K562 (cell line): ENCODE data around the gene TRIM14. TPM values are rescaled to one million over a fixed set of nuclear protein-coding genes. Genes with fewer than 3 reads are reported as not detected.

Experiments
- CXXC5 ChIP-seq: fragments of 250-450 bp; sonication (Bioruptor Pico); IDR thresholded peaks from 2 replicates; pipeline ENCODE4 v1.8.0; 2022; ENCODE audit warnings: inconsistent platforms, mild to moderate bottlenecking, moderate library complexity
- HIVEP1 ChIP-seq: fragments of 250-450 bp; sonication (Bioruptor Pico); IDR thresholded peaks from 2 replicates; pipeline ENCODE4 v1.4.0; 2020; ENCODE audit warnings: mild to moderate bottlenecking
- HNRNPH1 ChIP-seq: fragments of 200-400 bp; formaldehyde crosslinking; optimal IDR thresholded peaks from 2 replicates; pipeline ENCODE3; 2017; ENCODE audit warnings: low read depth, mild to moderate bottlenecking, low read length, moderate library complexity
- HSF4 ChIP-seq: fragments of 250-450 bp; sonication (Bioruptor Pico); IDR thresholded peaks from 2 replicates; pipeline ENCODE4 v2.1.2; 2022; ENCODE audit warnings: mild to moderate bottlenecking, moderate library complexity, borderline replicate concordance
- PPARD ChIP-seq: fragments of 250-450 bp; sonication (Bioruptor Pico); IDR thresholded peaks from 2 replicates; pipeline ENCODE4 v1.8.0; 2022; ENCODE audit warnings: inconsistent platforms, mild to moderate bottlenecking, moderate library complexity
- SMAD4 ChIP-seq: fragments of 250-450 bp; sonication (Bioruptor Pico); conservative IDR thresholded peaks from 2 replicates; pipeline ENCODE4 v1.8.0; 2021; ENCODE audit warnings: inconsistent platforms, mild to moderate bottlenecking, moderate library complexity
- ZNF311 ChIP-seq: fragments of 250-450 bp; sonication (Bioruptor Pico); IDR thresholded peaks from 2 replicates; pipeline ENCODE4 v1.4.0; 2020; ENCODE audit warnings: mild to moderate bottlenecking, moderate library complexity
- ZNF445 ChIP-seq: fragments of 250-450 bp; sonication (Bioruptor Pico); IDR thresholded peaks from 2 replicates; pipeline ENCODE4 v1.4.0; 2020; ENCODE audit warnings: low read depth, mild to moderate bottlenecking, moderate library complexity
- ZNF668 ChIP-seq: fragments of 250-450 bp; sonication (Bioruptor Pico); IDR thresholded peaks from 2 replicates; pipeline ENCODE4 v1.8.0; 2022; ENCODE audit warnings: mild to moderate bottlenecking, inconsistent platforms
- polyA plus RNA-seq, 8 experiments: library from polyadenylated mRNA; depleted of rRNA in 4 of 8; stranded (reverse) in 5 of 8; unstranded in 3 of 8; fragments of >200 nt; fragmentation: Nextera tagmentation in 2 of 8; fragmentation: Illumina TruSeq in 1 of 8; extraction: Ambion mirVana in 2 of 8; extraction: Trizol in 1 of 8; gene quantifications; 2 replicates each; pipeline versions ENCODE4 v1.2.1 to v1.2.3, GENCODE V29; 2011 to 2014; ENCODE audit warnings: inconsistent platforms in 1 of 8, missing spikeins in 1 of 8
- total RNA-seq, 7 experiments: library from RNA; depleted of rRNA in 6 of 7; stranded (reverse); fragments of >200 nt in 6 of 7; fragmentation: Illumina TruSeq in 2 of 7; extraction: Trizol in 2 of 7; gene quantifications; 2 replicates each; pipeline versions ENCODE4 v1.2.1 to v1.2.3, GENCODE V29; 2011 to 2021; ENCODE audit warnings: low replicate concordance in 1 of 7
- TF ChIP-seq, protein P1 (sequence below): fragments of 200-800 bp; sonication (Bioruptor generic); IDR thresholded peaks from 2 replicates; pipeline ENCODE4 v1.6.1; 2016; ENCODE audit warnings: missing genetic modification characterization, missing compliant biosample characterization
- TF ChIP-seq, protein P2 (sequence below): fragments of 450-650 bp; formaldehyde crosslinking; IDR thresholded peaks from 2 replicates; pipeline ENCODE4 v1.4.0; 2020; ENCODE audit warnings: mild to moderate bottlenecking
- TF ChIP-seq, protein P3 (sequence below): sonication (generic); formaldehyde crosslinking; IDR thresholded peaks from 2 replicates; pipeline ENCODE4 v1.8.0; 2022; ENCODE audit warnings: mild to moderate bottlenecking, missing genetic modification reagents
- TF ChIP-seq, protein P4 (sequence below), 2 experiments: IDR thresholded peaks; 2 replicates each; pipeline ENCODE4 v1.6.1; 2012; ENCODE audit warnings: improper control_type of control experiment in 2 of 2, low read depth in 2 of 2, low read length in 2 of 2, borderline replicate concordance in 1 of 2
- TF ChIP-seq, protein P5 (sequence below): fragments of 250-450 bp; sonication (Bioruptor Pico); IDR thresholded peaks from 2 replicates; pipeline ENCODE4 v1.5.0; 2021; ENCODE audit warnings: mild to moderate bottlenecking, borderline replicate concordance

The TRIM14 gene
- total and polyA plus RNA-seq, 9 of the 15 experiments (the other 6 are each of a cell fraction or from before 2014, with no cell fraction given): 7.6 to 41.0 (median 17.9) TPM

DNA sequence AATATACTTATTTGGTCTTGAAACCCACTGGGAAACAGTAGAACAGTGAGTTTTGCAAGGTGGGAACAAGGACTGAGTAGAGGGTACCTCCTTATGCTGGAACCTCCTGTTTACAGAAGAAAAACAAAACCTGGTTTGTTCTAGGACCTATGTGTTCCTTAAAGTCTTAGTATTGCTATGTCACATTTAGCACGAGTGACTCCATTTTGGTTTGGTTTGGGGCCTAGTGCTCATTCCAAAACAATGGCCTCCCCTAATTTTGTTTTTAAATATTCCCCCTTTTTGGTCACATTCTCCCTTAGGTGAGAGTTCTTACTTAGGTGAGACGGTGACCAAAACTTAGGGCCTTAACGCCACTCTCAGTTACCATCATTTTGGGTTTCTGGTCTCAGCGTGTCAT, 68.7 kb downstream of the TRIM14 start (continued):
- TF ChIP-seq, protein P1, sequence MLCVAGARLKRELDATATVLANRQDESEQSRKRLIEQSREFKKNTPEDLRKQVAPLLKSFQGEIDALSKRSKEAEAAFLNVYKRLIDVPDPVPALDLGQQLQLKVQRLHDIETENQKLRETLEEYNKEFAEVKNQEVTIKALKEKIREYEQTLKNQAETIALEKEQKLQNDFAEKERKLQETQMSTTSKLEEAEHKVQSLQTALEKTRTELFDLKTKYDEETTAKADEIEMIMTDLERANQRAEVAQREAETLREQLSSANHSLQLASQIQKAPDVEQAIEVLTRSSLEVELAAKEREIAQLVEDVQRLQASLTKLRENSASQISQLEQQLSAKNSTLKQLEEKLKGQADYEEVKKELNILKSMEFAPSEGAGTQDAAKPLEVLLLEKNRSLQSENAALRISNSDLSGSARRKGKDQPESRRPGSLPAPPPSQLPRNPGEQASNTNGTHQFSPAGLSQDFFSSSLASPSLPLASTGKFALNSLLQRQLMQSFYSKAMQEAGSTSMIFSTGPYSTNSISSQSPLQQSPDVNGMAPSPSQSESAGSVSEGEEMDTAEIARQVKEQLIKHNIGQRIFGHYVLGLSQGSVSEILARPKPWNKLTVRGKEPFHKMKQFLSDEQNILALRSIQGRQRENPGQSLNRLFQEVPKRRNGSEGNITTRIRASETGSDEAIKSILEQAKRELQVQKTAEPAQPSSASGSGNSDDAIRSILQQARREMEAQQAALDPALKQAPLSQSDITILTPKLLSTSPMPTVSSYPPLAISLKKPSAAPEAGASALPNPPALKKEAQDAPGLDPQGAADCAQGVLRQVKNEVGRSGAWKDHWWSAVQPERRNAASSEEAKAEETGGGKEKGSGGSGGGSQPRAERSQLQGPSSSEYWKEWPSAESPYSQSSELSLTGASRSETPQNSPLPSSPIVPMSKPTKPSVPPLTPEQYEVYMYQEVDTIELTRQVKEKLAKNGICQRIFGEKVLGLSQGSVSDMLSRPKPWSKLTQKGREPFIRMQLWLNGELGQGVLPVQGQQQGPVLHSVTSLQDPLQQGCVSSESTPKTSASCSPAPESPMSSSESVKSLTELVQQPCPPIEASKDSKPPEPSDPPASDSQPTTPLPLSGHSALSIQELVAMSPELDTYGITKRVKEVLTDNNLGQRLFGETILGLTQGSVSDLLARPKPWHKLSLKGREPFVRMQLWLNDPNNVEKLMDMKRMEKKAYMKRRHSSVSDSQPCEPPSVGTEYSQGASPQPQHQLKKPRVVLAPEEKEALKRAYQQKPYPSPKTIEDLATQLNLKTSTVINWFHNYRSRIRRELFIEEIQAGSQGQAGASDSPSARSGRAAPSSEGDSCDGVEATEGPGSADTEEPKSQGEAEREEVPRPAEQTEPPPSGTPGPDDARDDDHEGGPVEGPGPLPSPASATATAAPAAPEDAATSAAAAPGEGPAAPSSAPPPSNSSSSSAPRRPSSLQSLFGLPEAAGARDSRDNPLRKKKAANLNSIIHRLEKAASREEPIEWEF (CRISPR knock-in tag): peak; percentile 68; the same call in 1 of the 2 replicates
- TF ChIP-seq HSF4 (CRISPR knock-in tag) (peak; percentile 54; the same call in 1 of the 2 replicates), SMAD4 (peak; percentile 93), ZNF668 (CRISPR knock-in tag) (peak; percentile 93), ZNF445 (CRISPR knock-in tag) (no peak), HNRNPH1 (no peak), HIVEP1 (CRISPR knock-in tag) (0 out of 2 replicates have a peak, but pooled peaks have one; percentile 75), PPARD (CRISPR knock-in tag) (no peak), CXXC5 (CRISPR knock-in tag) (peak; percentile 78), ZNF311 (CRISPR knock-in tag) (peak; percentile 95)
- TF ChIP-seq, protein P2, sequence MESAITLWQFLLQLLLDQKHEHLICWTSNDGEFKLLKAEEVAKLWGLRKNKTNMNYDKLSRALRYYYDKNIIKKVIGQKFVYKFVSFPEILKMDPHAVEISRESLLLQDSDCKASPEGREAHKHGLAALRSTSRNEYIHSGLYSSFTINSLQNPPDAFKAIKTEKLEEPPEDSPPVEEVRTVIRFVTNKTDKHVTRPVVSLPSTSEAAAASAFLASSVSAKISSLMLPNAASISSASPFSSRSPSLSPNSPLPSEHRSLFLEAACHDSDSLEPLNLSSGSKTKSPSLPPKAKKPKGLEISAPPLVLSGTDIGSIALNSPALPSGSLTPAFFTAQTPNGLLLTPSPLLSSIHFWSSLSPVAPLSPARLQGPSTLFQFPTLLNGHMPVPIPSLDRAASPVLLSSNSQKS (CRISPR knock-in tag): no peak
- TF ChIP-seq, protein P3, sequence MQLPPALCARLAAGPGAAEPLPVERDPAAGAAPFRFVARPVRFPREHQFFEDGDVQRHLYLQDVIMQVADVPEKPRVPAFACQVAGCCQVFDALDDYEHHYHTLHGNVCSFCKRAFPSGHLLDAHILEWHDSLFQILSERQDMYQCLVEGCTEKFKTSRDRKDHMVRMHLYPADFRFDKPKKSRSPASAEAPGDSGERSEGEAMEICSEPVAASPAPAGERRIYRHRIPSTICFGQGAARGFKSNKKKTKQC: no peak
- TF ChIP-seq, protein P4, sequence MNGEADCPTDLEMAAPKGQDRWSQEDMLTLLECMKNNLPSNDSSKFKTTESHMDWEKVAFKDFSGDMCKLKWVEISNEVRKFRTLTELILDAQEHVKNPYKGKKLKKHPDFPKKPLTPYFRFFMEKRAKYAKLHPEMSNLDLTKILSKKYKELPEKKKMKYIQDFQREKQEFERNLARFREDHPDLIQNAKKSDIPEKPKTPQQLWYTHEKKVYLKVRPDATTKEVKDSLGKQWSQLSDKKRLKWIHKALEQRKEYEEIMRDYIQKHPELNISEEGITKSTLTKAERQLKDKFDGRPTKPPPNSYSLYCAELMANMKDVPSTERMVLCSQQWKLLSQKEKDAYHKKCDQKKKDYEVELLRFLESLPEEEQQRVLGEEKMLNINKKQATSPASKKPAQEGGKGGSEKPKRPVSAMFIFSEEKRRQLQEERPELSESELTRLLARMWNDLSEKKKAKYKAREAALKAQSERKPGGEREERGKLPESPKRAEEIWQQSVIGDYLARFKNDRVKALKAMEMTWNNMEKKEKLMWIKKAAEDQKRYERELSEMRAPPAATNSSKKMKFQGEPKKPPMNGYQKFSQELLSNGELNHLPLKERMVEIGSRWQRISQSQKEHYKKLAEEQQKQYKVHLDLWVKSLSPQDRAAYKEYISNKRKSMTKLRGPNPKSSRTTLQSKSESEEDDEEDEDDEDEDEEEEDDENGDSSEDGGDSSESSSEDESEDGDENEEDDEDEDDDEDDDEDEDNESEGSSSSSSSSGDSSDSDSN (IDR thresholded peaks at IDR 0.05; ENCODE audit: borderline replicate concordance in 1 of 2, low read depth in 2 of 2, low read length in 2 of 2): no peak
- TF ChIP-seq, protein P5, sequence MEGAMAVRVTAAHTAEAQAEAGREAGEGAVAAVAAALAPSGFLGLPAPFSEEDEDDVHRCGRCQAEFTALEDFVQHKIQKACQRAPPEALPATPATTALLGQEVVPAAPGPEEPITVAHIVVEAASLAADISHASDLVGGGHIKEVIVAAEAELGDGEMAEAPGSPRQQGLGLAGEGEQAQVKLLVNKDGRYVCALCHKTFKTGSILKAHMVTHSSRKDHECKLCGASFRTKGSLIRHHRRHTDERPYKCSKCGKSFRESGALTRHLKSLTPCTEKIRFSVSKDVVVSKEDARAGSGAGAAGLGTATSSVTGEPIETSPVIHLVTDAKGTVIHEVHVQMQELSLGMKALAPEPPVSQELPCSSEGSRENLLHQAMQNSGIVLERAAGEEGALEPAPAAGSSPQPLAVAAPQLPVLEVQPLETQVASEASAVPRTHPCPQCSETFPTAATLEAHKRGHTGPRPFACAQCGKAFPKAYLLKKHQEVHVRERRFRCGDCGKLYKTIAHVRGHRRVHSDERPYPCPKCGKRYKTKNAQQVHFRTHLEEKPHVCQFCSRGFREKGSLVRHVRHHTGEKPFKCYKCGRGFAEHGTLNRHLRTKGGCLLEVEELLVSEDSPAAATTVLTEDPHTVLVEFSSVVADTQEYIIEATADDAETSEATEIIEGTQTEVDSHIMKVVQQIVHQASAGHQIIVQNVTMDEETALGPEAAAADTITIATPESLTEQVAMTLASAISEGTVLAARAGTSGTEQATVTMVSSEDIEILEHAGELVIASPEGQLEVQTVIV (CRISPR knock-in tag): no peak
